Right ventricle myocardium inferior (tissue), 1 donor: ENCODE data around the gene ATP5IF1. TPM values are rescaled to one million over a fixed set of nuclear protein-coding genes. Genes with fewer than 3 reads are reported as not detected.
A peak's percentile ranks its signal among the peaks of the same experiment; 100 is the strongest.

Experiments used
- ATAC-seq: fragments of 200-7000 bp; cut with Tn5 transposase; one replicate; pipeline ENCODE4 v1.9.1; 2020; ENCODE audit warnings: mild to moderate bottlenecking, moderate library complexity
- DNase-seq: peaks from one replicate; pipeline ENCODE4 v3.0.0; 2021; ENCODE audit errors: missing footprints
- intact Hi-C: fragments of 100-400 bp; cut with DNase I; formaldehyde crosslinking; loops from one replicate; pipeline ENCODE4 v1.11.0; 2022
- total RNA-seq: library from RNA; stranded (reverse); fragmentation: NEBNext Ultra II Directional; extraction: Animal tissue kit (Norgen Biotek cat#: 25700); gene quantifications from one replicate; pipeline ENCODE4 v1.2.1, GENCODE V29; 2021
- donor health status: DM: no; HTN: yes; CAD: no; lungs with severe emphysema.

The ATP5IF1 gene
- total RNA-seq, 1 donor from 2014 or later: 355 TPM

- intact Hi-C loops: loop anchor here (2.0 kb wide), 1 partner anchor 70 kb away; the partner anchor contains the start of gene MED18
- ATAC-seq: no peak
- DNase-seq: no peak
These were observed 22.8 kb downstream of the ATP5IF1 start for GRCh38 chr1:28258628-28259251.

GRCh38 chr1:28259252-28259933, 23.5 kb downstream of the ATP5IF1 start, which contains the start of gene SESN2:
TSS of gene SESN2 (plus strand) at chr1:28259518. CDS start at chr1:28259848, 330 bp downstream.
- ATAC-seq: peak; percentile 98
- intact Hi-C loops: loop anchor here (2.0 kb wide), 1 partner anchor 69 kb away; the partner anchor contains the start of gene MED18
- peak; percentile 100 for DNase-seq

GRCh38 chr1:28259934-28260802, 24.2 kb downstream of the ATP5IF1 start:
- intact Hi-C loops: loop anchor here (2.0 kb wide), 1 partner anchor 69 kb away; the partner anchor contains the start of gene MED18
- peak; percentile 87 for DNase-seq
- peak; percentile 72 for ATAC-seq

- ATAC-seq (no peak), DNase-seq (no peak)
- intact Hi-C loops: no loop called here
These were observed 24.9 kb downstream of the ATP5IF1 start for GRCh38 chr1:28260803-28261174.

- ATAC-seq: no peak
- intact Hi-C loops: no loop called here
- DNase-seq: no peak
These were observed 29.0 kb downstream of the ATP5IF1 start for GRCh38 chr1:28264897-28265296.

GRCh38 chr1:28265577-28265976, 29.7 kb downstream of the ATP5IF1 start:
- DNase-seq: no peak
- no peak for ATAC-seq
- intact Hi-C loops: no loop called here

- no peak for DNase-seq
- intact Hi-C loops: no loop called here
- ATAC-seq: no peak
These were observed 31.0 kb downstream of the ATP5IF1 start for GRCh38 chr1:28266920-28267322.

GRCh38 chr1:28267633-28268032, 31.7 kb downstream of the ATP5IF1 start:
- no peak for DNase-seq
- no peak for ATAC-seq
- intact Hi-C loops: no loop called here

GRCh38 chr1:28269529-28269928, 33.6 kb downstream of the ATP5IF1 start:
- intact Hi-C loops: no loop called here
- ATAC-seq (no peak), DNase-seq (no peak)

- intact Hi-C loops: no loop called here
- no peak for DNase-seq
- ATAC-seq: no peak
These were observed 36.4 kb downstream of the ATP5IF1 start for GRCh38 chr1:28272215-28272852.

- no peak for ATAC-seq
These were observed 37.4 kb downstream of the ATP5IF1 start for GRCh38 chr1:28273216-28273860.

GRCh38 chr1:28278763-28279162, 42.8 kb downstream of the ATP5IF1 start:
- intact Hi-C loops: no loop called here
- no peak for DNase-seq
- no peak for ATAC-seq

More at GRCh38 chr1:28273216-28273860, 37.4 kb downstream of the ATP5IF1 start:
- no peak for DNase-seq
- intact Hi-C loops: no loop called here

- no peak for ATAC-seq
- DNase-seq: no peak
- intact Hi-C loops: no loop called here
These were observed 43.8 kb downstream of the ATP5IF1 start for GRCh38 chr1:28279721-28280120.

GRCh38 chr1:28280501-28280900, 44.6 kb downstream of the ATP5IF1 start:
- ATAC-seq (no peak), DNase-seq (no peak)
- intact Hi-C loops: no loop called here

GRCh38 chr1:28280977-28281381, 45.1 kb downstream of the ATP5IF1 start:
- intact Hi-C loops: no loop called here
- peak; percentile 33 for ATAC-seq
- DNase-seq: no peak

- no peak for ATAC-seq
- no peak for DNase-seq
- intact Hi-C loops: no loop called here
These were observed 45.9 kb downstream of the ATP5IF1 start for GRCh38 chr1:28281608-28282425.
